GM21737 (cell line): ENCODE results near the gene PTPN6.

Experiments
- ATAC-seq: cut with Tn5 transposase; IDR thresholded peaks from one replicate; pipeline ENCODE4 v1.9.1; 2021; ENCODE audit warnings: mild to moderate bottlenecking, moderate library complexity; ENCODE audit not compliant: unreplicated experiment

The PTPN6 gene

GRCh38 chr12:6965026-6965661, 14.0 kb downstream of the PTPN6 start:
- peak; percentile 37 for ATAC-seq

- ATAC-seq, result no peak
These were observed 14.6 kb downstream of the PTPN6 start for GRCh38 chr12:6965714-6966113.

- ATAC-seq, result no peak
These were observed 15.2 kb downstream of the PTPN6 start for GRCh38 chr12:6966351-6966750.

GRCh38 chr12:6967651-6968100, 16.5 kb downstream of the PTPN6 start:
- no peak for ATAC-seq

GRCh38 chr12:6968426-6968825, 17.3 kb downstream of the PTPN6 start:
- no peak for ATAC-seq

GRCh38 chr12:6970096-6970527, 19.0 kb downstream of the PTPN6 start:
- no peak for ATAC-seq

GRCh38 chr12:6974180-6974579, 23.0 kb downstream of the PTPN6 start:
- no peak for ATAC-seq

GRCh38 chr12:6975297-6976032, 24.3 kb downstream of the PTPN6 start:
- no peak for ATAC-seq

- ATAC-seq, result no peak
These were observed 26.5 kb downstream of the PTPN6 start for GRCh38 chr12:6977653-6978052.

- ATAC-seq, result no peak
These were observed 27.0 kb downstream of the PTPN6 start for GRCh38 chr12:6978188-6978587.

- no peak for ATAC-seq
These were observed 27.5 kb downstream of the PTPN6 start for GRCh38 chr12:6978611-6979011.

- no peak for ATAC-seq
These were observed 27.9 kb downstream of the PTPN6 start for GRCh38 chr12:6979021-6979420.

GRCh38 chr12:6979453-6979852, 28.3 kb downstream of the PTPN6 start:
- ATAC-seq, result no peak

GRCh38 chr12:6980075-6980474, 28.9 kb downstream of the PTPN6 start:
- no peak for ATAC-seq

- no peak for ATAC-seq
These were observed 29.6 kb downstream of the PTPN6 start for GRCh38 chr12:6980740-6981139.

GRCh38 chr12:6981152-6982052, 30.2 kb downstream of the PTPN6 start:
- ATAC-seq, result no peak

GRCh38 chr12:6982532-6982931, 31.4 kb downstream of the PTPN6 start:
- ATAC-seq, result no peak

GRCh38 chr12:6987956-6988553, 36.9 kb downstream of the PTPN6 start:
- no peak for ATAC-seq

GRCh38 chr12:6996040-6996441, 44.9 kb downstream of the PTPN6 start:
- no peak for ATAC-seq

- ATAC-seq, result no peak
These were observed 47.7 kb downstream of the PTPN6 start for GRCh38 chr12:6998715-6999451.
